ENCODE results near the gene OR13C2. TPM values are rescaled to one million over a fixed set of nuclear protein-coding genes. Genes with fewer than 3 reads are reported as not detected.

The OR13C2 gene
- total RNA-seq, 1 experiment from 2014 or later = not detected

DNA sequence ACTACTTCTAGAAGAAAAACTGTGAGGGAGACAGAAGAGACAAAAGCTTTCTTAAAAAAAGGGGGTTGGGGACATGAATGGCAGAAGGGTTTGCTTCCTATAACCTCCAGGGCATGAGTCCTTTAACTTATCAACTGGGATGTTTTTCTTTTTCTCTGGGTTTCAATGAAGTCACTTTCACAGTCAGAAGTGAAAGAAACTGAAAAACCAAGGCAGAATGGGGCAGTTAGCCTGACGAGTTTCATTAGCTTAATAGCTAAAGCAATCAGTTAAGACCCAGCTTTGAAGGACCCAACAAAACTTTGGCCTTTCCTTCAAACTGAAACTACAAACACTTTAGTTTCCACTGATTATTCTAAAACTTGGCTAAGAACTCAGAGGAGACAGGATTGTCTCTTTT is 41.1 kb downstream of the OR13C2 start:
- Histone ChIP-seq H3K4me3 (replicated peaks in 1 of 2; ENCODE audit: low read depth in 1 of 2, low read length in 2 of 2) (no peak overlapping the region), H3K27me3 (ENCODE audit: insufficient read depth, low read length) (no peaks in the 10 kb centered on the region), H3K9me2 (ENCODE audit: insufficient read depth) (no peaks in the 10 kb centered on the region), H3K27ac (ENCODE audit: low read depth, low read length) (no peak overlapping the region), H3K9me3 (ENCODE audit: control insufficient read depth in 1 of 2, insufficient read depth in 1 of 2, low read depth in 1 of 2, low read length in 2 of 2) (no peaks in the 10 kb centered on the region), H3K9ac (ENCODE audit: low read length) (no peak overlapping the region), H3K79me2 (ENCODE audit: insufficient read depth, low read length) (no peaks in the 10 kb centered on the region), H3K4me1 (ENCODE audit: control insufficient read depth in 1 of 2, insufficient read depth in 2 of 2, low read length in 2 of 2) (no peaks in the 10 kb centered on the region), H3K36me3 (ENCODE audit: control insufficient read depth in 1 of 2, insufficient read depth in 2 of 2, low read length in 2 of 2) (no peaks in the 10 kb centered on the region), H4K20me1 (ENCODE audit: insufficient read depth) (no peaks in the 10 kb centered on the region), H2AFZ (ENCODE audit: low read depth, low read length, poor library complexity, severe bottlenecking) (no peak overlapping the region), H3K4me2 (ENCODE audit: low read length) (no peak overlapping the region)
- DNase-seq (ENCODE audit: low read depth, low spot score) = no peak
- intact Hi-C loops (cut with micrococcal nuclease) = no loop called here
- TF ChIP-seq SIN3A (IDR thresholded peaks at IDR 0.05; ENCODE audit: low read depth) = no peak
- no peak for TF ChIP-seq ELF1 (IDR thresholded peaks at IDR 0.05; ENCODE audit: borderline replicate concordance, low read depth)
- no peak for TF ChIP-seq EGR1 (IDR thresholded peaks at IDR 0.05; ENCODE audit: low read depth)
- no peak for TF ChIP-seq RAD21 (IDR thresholded peaks at IDR 0.05; ENCODE audit: low read depth)
- no TSS peak for BruUV-seq (replicated peaks)
- no peak for ATAC-seq
- ChIA-PET CTCF (no interaction called here), POLR2A (no interaction called here), RAD21 (ENCODE audit: low non-redundant PET in 1 of 2, low total read pairs in 2 of 2, uncharacterized antibody in 2 of 2, unreplicated experiment in 2 of 2) (no interaction called here)

DNA sequence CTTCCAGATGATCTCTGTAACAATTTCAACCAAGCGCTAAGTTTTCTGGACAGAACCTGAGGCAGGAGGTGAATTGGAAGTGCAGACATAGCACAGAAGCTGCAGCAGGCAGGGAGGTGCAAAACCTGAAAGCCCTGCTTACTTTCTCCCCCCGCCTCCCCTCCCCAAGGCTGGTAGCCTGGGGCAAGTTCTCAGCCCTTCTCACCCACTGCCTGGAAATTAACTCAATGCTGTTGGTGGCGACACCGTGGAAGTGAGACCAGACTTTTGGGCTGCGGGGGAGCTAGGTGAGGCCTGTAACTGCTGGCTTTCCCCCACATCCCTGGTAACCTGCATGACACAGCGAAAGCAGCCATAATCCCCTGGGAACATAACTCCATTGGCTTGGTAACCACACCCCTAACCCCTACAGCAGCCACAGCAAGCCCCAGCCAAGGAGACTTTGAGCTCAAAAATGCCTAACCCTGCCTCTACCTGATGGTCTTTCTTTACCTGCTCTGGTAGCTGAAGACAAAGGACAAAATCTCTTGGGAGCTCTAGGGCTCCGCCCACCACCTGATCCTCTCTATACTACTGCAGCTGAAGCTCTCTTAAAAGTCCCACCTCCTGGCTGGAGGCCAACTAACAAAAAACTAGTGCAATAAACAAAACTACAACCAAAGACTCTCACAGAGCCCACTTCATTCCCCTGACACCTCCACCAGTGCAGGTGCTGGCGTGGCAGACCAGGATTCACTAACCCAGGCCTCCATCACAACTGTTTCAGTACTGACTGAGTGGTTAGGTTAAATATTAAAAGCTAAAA is 48.4 kb downstream of the OR13C2 start:
- no TSS peak for BruUV-seq (replicated peaks)

More for the DNA sequence above, 48.4 kb downstream of the OR13C2 start:
- no peak for DNase-seq (ENCODE audit: low read depth, low spot score)
- no peak for ATAC-seq
- RAD21 ChIA-PET (ENCODE audit: low non-redundant PET in 1 of 2, low total read pairs in 2 of 2, uncharacterized antibody in 2 of 2, unreplicated experiment in 2 of 2) = no interaction called here
- POLR2A ChIA-PET = no interaction called here
- Histone ChIP-seq H4K20me1 (ENCODE audit: insufficient read depth) (no peaks in the 10 kb centered on the region), H2AFZ (ENCODE audit: low read depth, low read length, poor library complexity, severe bottlenecking) (no peak overlapping the region), H3K4me2 (ENCODE audit: low read length) (no peak overlapping the region), H3K79me2 (ENCODE audit: insufficient read depth, low read length) (no peaks in the 10 kb centered on the region), H3K4me1 (ENCODE audit: control insufficient read depth in 1 of 2, insufficient read depth in 2 of 2, low read length in 2 of 2) (no peaks in the 10 kb centered on the region), H3K9me3 (ENCODE audit: control insufficient read depth in 1 of 2, insufficient read depth in 1 of 2, low read depth in 1 of 2, low read length in 2 of 2) (no peaks in the 10 kb centered on the region), H3K4me3 (replicated peaks in 1 of 2; ENCODE audit: low read depth in 1 of 2, low read length in 2 of 2) (no peak overlapping the region), H3K36me3 (ENCODE audit: control insufficient read depth in 1 of 2, insufficient read depth in 2 of 2, low read length in 2 of 2) (no peaks in the 10 kb centered on the region), H3K27me3 (ENCODE audit: insufficient read depth, low read length) (no peaks in the 10 kb centered on the region), H3K9ac (ENCODE audit: low read length) (no peak overlapping the region), H3K9me2 (ENCODE audit: insufficient read depth) (no peaks in the 10 kb centered on the region), H3K27ac (ENCODE audit: low read depth, low read length) (no peak overlapping the region)
- CTCF ChIA-PET = no interaction called here
- intact Hi-C loops (cut with micrococcal nuclease) = no loop called here
- TF ChIP-seq, protein P1, sequence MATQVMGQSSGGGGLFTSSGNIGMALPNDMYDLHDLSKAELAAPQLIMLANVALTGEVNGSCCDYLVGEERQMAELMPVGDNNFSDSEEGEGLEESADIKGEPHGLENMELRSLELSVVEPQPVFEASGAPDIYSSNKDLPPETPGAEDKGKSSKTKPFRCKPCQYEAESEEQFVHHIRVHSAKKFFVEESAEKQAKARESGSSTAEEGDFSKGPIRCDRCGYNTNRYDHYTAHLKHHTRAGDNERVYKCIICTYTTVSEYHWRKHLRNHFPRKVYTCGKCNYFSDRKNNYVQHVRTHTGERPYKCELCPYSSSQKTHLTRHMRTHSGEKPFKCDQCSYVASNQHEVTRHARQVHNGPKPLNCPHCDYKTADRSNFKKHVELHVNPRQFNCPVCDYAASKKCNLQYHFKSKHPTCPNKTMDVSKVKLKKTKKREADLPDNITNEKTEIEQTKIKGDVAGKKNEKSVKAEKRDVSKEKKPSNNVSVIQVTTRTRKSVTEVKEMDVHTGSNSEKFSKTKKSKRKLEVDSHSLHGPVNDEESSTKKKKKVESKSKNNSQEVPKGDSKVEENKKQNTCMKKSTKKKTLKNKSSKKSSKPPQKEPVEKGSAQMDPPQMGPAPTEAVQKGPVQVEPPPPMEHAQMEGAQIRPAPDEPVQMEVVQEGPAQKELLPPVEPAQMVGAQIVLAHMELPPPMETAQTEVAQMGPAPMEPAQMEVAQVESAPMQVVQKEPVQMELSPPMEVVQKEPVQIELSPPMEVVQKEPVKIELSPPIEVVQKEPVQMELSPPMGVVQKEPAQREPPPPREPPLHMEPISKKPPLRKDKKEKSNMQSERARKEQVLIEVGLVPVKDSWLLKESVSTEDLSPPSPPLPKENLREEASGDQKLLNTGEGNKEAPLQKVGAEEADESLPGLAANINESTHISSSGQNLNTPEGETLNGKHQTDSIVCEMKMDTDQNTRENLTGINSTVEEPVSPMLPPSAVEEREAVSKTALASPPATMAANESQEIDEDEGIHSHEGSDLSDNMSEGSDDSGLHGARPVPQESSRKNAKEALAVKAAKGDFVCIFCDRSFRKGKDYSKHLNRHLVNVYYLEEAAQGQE (IDR thresholded peaks at IDR 0.05; ENCODE audit: low read depth) = no peak
- no peak for TF ChIP-seq ZFX (IDR thresholded peaks at IDR 0.05)
- TF ChIP-seq ELF1 (IDR thresholded peaks at IDR 0.05; ENCODE audit: borderline replicate concordance, low read depth) = no peak
- TF ChIP-seq ZNF274 (IDR thresholded peaks at IDR 0.05; ENCODE audit: low read depth, low read length) = no peak
- no peak for TF ChIP-seq SRF (IDR thresholded peaks at IDR 0.05; ENCODE audit: low read depth)
- no peak for TF ChIP-seq SIN3A (IDR thresholded peaks at IDR 0.05; ENCODE audit: low read depth)
- TF ChIP-seq, protein P2, sequence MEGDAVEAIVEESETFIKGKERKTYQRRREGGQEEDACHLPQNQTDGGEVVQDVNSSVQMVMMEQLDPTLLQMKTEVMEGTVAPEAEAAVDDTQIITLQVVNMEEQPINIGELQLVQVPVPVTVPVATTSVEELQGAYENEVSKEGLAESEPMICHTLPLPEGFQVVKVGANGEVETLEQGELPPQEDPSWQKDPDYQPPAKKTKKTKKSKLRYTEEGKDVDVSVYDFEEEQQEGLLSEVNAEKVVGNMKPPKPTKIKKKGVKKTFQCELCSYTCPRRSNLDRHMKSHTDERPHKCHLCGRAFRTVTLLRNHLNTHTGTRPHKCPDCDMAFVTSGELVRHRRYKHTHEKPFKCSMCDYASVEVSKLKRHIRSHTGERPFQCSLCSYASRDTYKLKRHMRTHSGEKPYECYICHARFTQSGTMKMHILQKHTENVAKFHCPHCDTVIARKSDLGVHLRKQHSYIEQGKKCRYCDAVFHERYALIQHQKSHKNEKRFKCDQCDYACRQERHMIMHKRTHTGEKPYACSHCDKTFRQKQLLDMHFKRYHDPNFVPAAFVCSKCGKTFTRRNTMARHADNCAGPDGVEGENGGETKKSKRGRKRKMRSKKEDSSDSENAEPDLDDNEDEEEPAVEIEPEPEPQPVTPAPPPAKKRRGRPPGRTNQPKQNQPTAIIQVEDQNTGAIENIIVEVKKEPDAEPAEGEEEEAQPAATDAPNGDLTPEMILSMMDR (IDR thresholded peaks at IDR 0.05 in 2 of 3, conservative IDR thresholded peaks at IDR 0.05 in 1 of 3; ENCODE audit: borderline replicate concordance in 1 of 3, insufficient read depth in 1 of 3, low read depth in 2 of 3, low read length in 2 of 3) = no peak
- TF ChIP-seq CBX3 (IDR thresholded peaks at IDR 0.05; ENCODE audit: low read depth) = no peak
- TF ChIP-seq EZH2phosphoT487 (IDR thresholded peaks at IDR 0.05; ENCODE audit: borderline replicate concordance) = no peak
- TF ChIP-seq EZH2 (IDR thresholded peaks at IDR 0.05) = no peak

All from HCT116 (cell line).